Measurements from ENCODE around the gene A3GALT2. TPM values are rescaled to one million over a fixed set of nuclear protein-coding genes. Genes with fewer than 3 reads are reported as not detected.
A peak's percentile ranks its signal among the peaks of the same experiment; 100 is the strongest.

A3GALT2 gene
- total RNA-seq, 4 donors from 2014 or later: not detected

- Histone ChIP-seq H3K36me3 (peaks cover 0 to 45% (median 24%) of the 10 kb centered on the region in 4 donors), H3K27me3 (no peaks in the 10 kb centered on the region), H3K27ac (peak overlapping the region; percentile 61 to 98 (median 96)), H3K9me3 (no peaks in the 10 kb centered on the region), H3K4me3 (no peak overlapping the region), H3K4me1 (peaks cover 9 to 68% (median 53%) of the 10 kb centered on the region in 4 donors)
- no peak for TF ChIP-seq CTCF (IDR thresholded peaks at IDR 0.05)
- no peak for TF ChIP-seq EP300 (IDR thresholded peaks at IDR 0.05; ENCODE audit: low read depth)
- TF ChIP-seq POLR2A (IDR thresholded peaks at IDR 0.05): no peak
- no peak for TF ChIP-seq POLR2AphosphoS5 (IDR thresholded peaks at IDR 0.05)
- intact Hi-C loops (cut with DNase I; ENCODE audit: low total_unique reads) (no loop called here), in situ Hi-C loops (cut with MboI; ENCODE audit: low pct_ligation_motif_present in 1 of 4, low pct_unique_long_range_greater_than_20kb in 1 of 4, low sequenced_read_pairs in 3 of 4) (no loop called here)
- WGBS, 2 donors (ENCODE audit: low coverage in 1 of 2): 88% methylated on average over 10 of the region's 10 CpGs; no CpG with 5 or more reads in 1 of the 2 donors
- no peak for DNase-seq
Observed at GRCh38 chr1:33332357-33332789, 11.5 kb upstream of the A3GALT2 start.

GRCh38 chr1:33331444-33332356 is 10.8 kb upstream of the A3GALT2 start:
- Histone ChIP-seq H3K4me3 (no peak overlapping the region), H3K9me3 (no peaks in the 10 kb centered on the region), H3K36me3 (peaks cover 0 to 52% (median 27%) of the 10 kb centered on the region in 4 donors), H3K27ac (peak overlapping the region; percentile 61 to 98 (median 96)), H3K27me3 (no peaks in the 10 kb centered on the region), H3K4me1 (peaks cover 9 to 66% (median 48%) of the 10 kb centered on the region in 4 donors)
- TF ChIP-seq POLR2A (IDR thresholded peaks at IDR 0.05) (no peak), POLR2AphosphoS5 (IDR thresholded peaks at IDR 0.05) (no peak), EP300 (IDR thresholded peaks at IDR 0.05; ENCODE audit: low read depth) (no peak), CTCF (IDR thresholded peaks at IDR 0.05) (no peak)
- in situ Hi-C loops (cut with MboI; ENCODE audit: low pct_ligation_motif_present in 1 of 4, low pct_unique_long_range_greater_than_20kb in 1 of 4, low sequenced_read_pairs in 3 of 4): no loop called here
- DNase-seq: no peak
- WGBS, 2 donors (ENCODE audit: low coverage in 1 of 2): 57 to 78% methylated on average over 1 to 10 of the region's 10 CpGs
- intact Hi-C loops (cut with DNase I; ENCODE audit: low total_unique reads): no loop called here

- in situ Hi-C loops (cut with MboI; ENCODE audit: low pct_ligation_motif_present in 1 of 4, low pct_unique_long_range_greater_than_20kb in 1 of 4, low sequenced_read_pairs in 3 of 4): no loop called here
- H3K4me3 ChIP-seq: no peak overlapping the region
- H3K27ac ChIP-seq: no peak overlapping the region
- no peak for DNase-seq
- TF ChIP-seq POLR2A (IDR thresholded peaks at IDR 0.05) (no peak), EP300 (IDR thresholded peaks at IDR 0.05; ENCODE audit: low read depth) (no peak), POLR2AphosphoS5 (IDR thresholded peaks at IDR 0.05) (no peak), CTCF (IDR thresholded peaks at IDR 0.05) (no peak)
- H3K9me3 ChIP-seq: no peaks in the 10 kb centered on the region
- 94 to 100% methylated on average over 2 to 7 of the region's 7 CpGs for WGBS, 2 donors (ENCODE audit: low coverage in 1 of 2)
- intact Hi-C loops (cut with DNase I; ENCODE audit: low total_unique reads): no loop called here
- no peaks in the 10 kb centered on the region for H3K27me3 ChIP-seq
- H3K4me1 ChIP-seq: peaks cover 9 to 58% (median 40%) of the 10 kb centered on the region in 4 donors
- peaks cover 0 to 60% (median 31%) of the 10 kb centered on the region in 4 donors for H3K36me3 ChIP-seq
Observed at GRCh38 chr1:33330906-33331305, 10.0 kb upstream of the A3GALT2 start.

- WGBS, 2 donors (ENCODE audit: low coverage in 1 of 2): 89 to 100% methylated on average over 2 to 3 of the region's 3 CpGs
- TF ChIP-seq POLR2AphosphoS5 (IDR thresholded peaks at IDR 0.05) (no peak), CTCF (IDR thresholded peaks at IDR 0.05) (no peak), EP300 (IDR thresholded peaks at IDR 0.05; ENCODE audit: low read depth) (no peak), POLR2A (IDR thresholded peaks at IDR 0.05) (no peak)
Observed at GRCh38 chr1:33330361-33330890, 9.5 kb upstream of the A3GALT2 start.

More at GRCh38 chr1:33330361-33330890, 9.5 kb upstream of the A3GALT2 start:
- H3K27me3 ChIP-seq: no peaks in the 10 kb centered on the region
- H3K4me1 ChIP-seq: peaks cover 9 to 54% (median 36%) of the 10 kb centered on the region in 4 donors
- H3K27ac ChIP-seq: no peak overlapping the region
- intact Hi-C loops (cut with DNase I; ENCODE audit: low total_unique reads): no loop called here
- no peak for DNase-seq
- peaks cover 0 to 65% (median 36%) of the 10 kb centered on the region in 4 donors for H3K36me3 ChIP-seq
- in situ Hi-C loops (cut with MboI; ENCODE audit: low pct_ligation_motif_present in 1 of 4, low pct_unique_long_range_greater_than_20kb in 1 of 4, low sequenced_read_pairs in 3 of 4): no loop called here
- no peak overlapping the region for H3K4me3 ChIP-seq
- H3K9me3 ChIP-seq: no peaks in the 10 kb centered on the region

Data from transverse colon (tissue), 4 donors.